Middle frontal gyrus (tissue), 1 donor: ENCODE data around the gene IFT27.
A peak's percentile ranks its signal among the peaks of the same experiment; 100 is the strongest.

Source experiments
- DNase-seq: peaks from one replicate; pipeline ENCODE4 v3.0.0-alpha.2; 2015; ENCODE audit warnings: low spot score; ENCODE audit errors: extremely low spot score

IFT27 gene

GRCh38 chr22:36797374-36797773 is 21.5 kb upstream of the IFT27 start:
- DNase-seq = no peak

GRCh38 chr22:36796552-36797175 is 20.7 kb upstream of the IFT27 start:
- no peak for DNase-seq

GRCh38 chr22:36795633-36796032 is 19.7 kb upstream of the IFT27 start:
- no peak for DNase-seq

GRCh38 chr22:36790648-36791047 is 14.7 kb upstream of the IFT27 start:
- no peak for DNase-seq

GRCh38 chr22:36787204-36787988 is 11.5 kb upstream of the IFT27 start:
- DNase-seq = no peak

GRCh38 chr22:36783743-36784142 is 7.8 kb upstream of the IFT27 start:
- DNase-seq = no peak

- DNase-seq = peak; percentile 47
Measured at GRCh38 chr22:36781656-36782627, 6.0 kb upstream of the IFT27 start.

- DNase-seq = no peak
Measured at GRCh38 chr22:36778020-36778419, 2.1 kb upstream of the IFT27 start.

GRCh38 chr22:36776722-36777121 is 803 bp upstream of the IFT27 start:
- no peak for DNase-seq

- DNase-seq = no peak
Measured at GRCh38 chr22:36775586-36775963, 344 bp downstream of the IFT27 start.

GRCh38 chr22:36773935-36774334 is 2.0 kb downstream of the IFT27 start:
- DNase-seq = no peak

- no peak for DNase-seq
Measured at GRCh38 chr22:36772451-36772850, 3.5 kb downstream of the IFT27 start.

- DNase-seq = no peak
Measured at GRCh38 chr22:36771356-36772063, 4.4 kb downstream of the IFT27 start.

- no peak for DNase-seq
Measured at GRCh38 chr22:36770513-36771231, 5.2 kb downstream of the IFT27 start.

- DNase-seq = no peak
Measured at GRCh38 chr22:36769541-36770512, 6.1 kb downstream of the IFT27 start.

GRCh38 chr22:36768616-36769015 is 7.3 kb downstream of the IFT27 start:
- DNase-seq = no peak

- no peak for DNase-seq
Measured at GRCh38 chr22:36768141-36768540, 7.8 kb downstream of the IFT27 start.

GRCh38 chr22:36767035-36767775 is 8.7 kb downstream of the IFT27 start:
- no peak for DNase-seq
